CD14-positive monocyte (primary cell): ENCODE measurements around the gene KRTAP5-8. TPM values are rescaled to one million over a fixed set of nuclear protein-coding genes. Genes with fewer than 3 reads are reported as not detected.
"Not testable (repeated sequence)": the region's sequence is repeated elsewhere in the genome, so short reads cannot be mapped to it uniquely, and the experiment has no call there.

Source experiments
- DNase-seq, 3 donors: peaks; one replicate each; pipeline ENCODE4 v3.0.0-alpha.2; 2011 to 2022
- H2AFZ ChIP-seq: 2 replicates; pipeline ENCODE4 v1.6.0; 2012; ENCODE audit warnings: mild to moderate bottlenecking, low read depth, low read length, inconsistent platforms; ENCODE audit not compliant: insufficient read depth, poor library complexity, severe bottlenecking
- H3K27ac ChIP-seq, 2 donors: 1 replicate in 1 of 2; 2 replicates in 1 of 2; pipeline ENCODE4 v1.5.1; 2012 to 2013; ENCODE audit warnings: low read length in 2 of 2, control low read depth in 1 of 2, inconsistent platforms in 1 of 2, low read depth in 1 of 2, mild to moderate bottlenecking in 1 of 2
- H3K27me3 ChIP-seq, 2 donors: one replicate each; pipeline versions ENCODE4 v1.6.0 to v1.6.1; 2011 to 2013; ENCODE audit warnings: low read length in 2 of 2; ENCODE audit not compliant: control insufficient read depth in 2 of 2, insufficient read depth in 2 of 2
- H3K36me3 ChIP-seq, 2 donors: replicated peaks in 1 of 2; 1 replicate in 1 of 2; 2 replicates in 1 of 2; pipeline versions ENCODE4 v1.5.1 to v1.6.1; 2012 to 2013; ENCODE audit warnings: low read length in 2 of 2, control low read depth in 1 of 2, inconsistent platforms in 1 of 2, mild to moderate bottlenecking in 1 of 2; ENCODE audit not compliant: insufficient read depth in 2 of 2, control insufficient read depth in 1 of 2
- H3K4me1 ChIP-seq, 2 donors: 1 replicate in 1 of 2; 2 replicates in 1 of 2; pipeline versions ENCODE4 v1.5.1 to v1.6.1; 2012 to 2013; ENCODE audit warnings: low read length in 2 of 2, control low read depth in 1 of 2, inconsistent platforms in 1 of 2, mild to moderate bottlenecking in 1 of 2, moderate library complexity in 1 of 2; ENCODE audit not compliant: insufficient read depth in 2 of 2, control insufficient read depth in 1 of 2
- H3K4me2 ChIP-seq: replicated peaks from 2 replicates; pipeline ENCODE3; 2012; ENCODE audit warnings: low read length, moderate library complexity, mild to moderate bottlenecking; ENCODE audit not compliant: poor library complexity, severe bottlenecking; ENCODE audit errors: extremely low read depth
- H3K4me3 ChIP-seq, 3 experiments: fragments of 200-600 bp in 1 of 3; sonication (generic) in 1 of 3; replicated peaks in 1 of 3; 1 replicate in 2 of 3; 2 replicates in 1 of 3; pipeline ENCODE4 v1.5.1; 2011 to 2013; ENCODE audit warnings: low read length in 3 of 3, mild to moderate bottlenecking in 3 of 3, control low read depth in 2 of 3, low read depth in 2 of 3, inconsistent platforms in 1 of 3, moderate library complexity in 1 of 3
- H3K79me2 ChIP-seq: 2 replicates; pipeline ENCODE4 v1.6.0; 2012; ENCODE audit warnings: mild to moderate bottlenecking, control low read depth, inconsistent platforms, low read length, moderate library complexity; ENCODE audit not compliant: insufficient read depth
- H3K9ac ChIP-seq: 2 replicates; pipeline ENCODE4 v1.6.0; 2017; ENCODE audit warnings: low read length, mild to moderate bottlenecking; ENCODE audit not compliant: insufficient read depth, poor library complexity, severe bottlenecking
- H3K9me3 ChIP-seq, 2 donors: replicated peaks in 1 of 2; 1 replicate in 1 of 2; 2 replicates in 1 of 2; pipeline versions ENCODE4 v1.5.1 to v1.6.1; 2012 to 2013; ENCODE audit warnings: low read length in 2 of 2, control low read depth in 1 of 2; ENCODE audit not compliant: control insufficient read depth in 1 of 2, insufficient read depth in 1 of 2
- H4K20me1 ChIP-seq: 2 replicates; pipeline ENCODE4 v1.6.0; 2012; ENCODE audit warnings: mild to moderate bottlenecking, low read length, control low read depth, moderate library complexity; ENCODE audit not compliant: insufficient read depth
- H3K27ac Mint-ChIP-seq, 7 donors: one replicate each; pipeline ENCODE4 v1.8.0; 2020; ENCODE audit warnings: mild to moderate bottlenecking in 7 of 7, mixed read lengths in 7 of 7, moderate library complexity in 6 of 7, inconsistent platforms in 2 of 7
- H3K27me3 Mint-ChIP-seq, 3 donors: one replicate each; pipeline ENCODE4 v1.8.0; 2021 to 2022; ENCODE audit warnings: low read depth in 3 of 3, mild to moderate bottlenecking in 3 of 3, mixed read lengths in 3 of 3, moderate library complexity in 3 of 3, inconsistent platforms in 1 of 3
- H3K36me3 Mint-ChIP-seq, 2 donors: one replicate each; pipeline ENCODE4 v1.8.0; 2020; ENCODE audit warnings: mixed read lengths in 2 of 2, inconsistent platforms in 1 of 2, mild to moderate bottlenecking in 1 of 2
- H3K4me1 Mint-ChIP-seq: one replicate; pipeline ENCODE4 v1.8.0; 2020; ENCODE audit warnings: mild to moderate bottlenecking, mixed read lengths
- H3K4me3 Mint-ChIP-seq, 2 donors: one replicate each; pipeline ENCODE4 v1.8.0; 2020; ENCODE audit warnings: mild to moderate bottlenecking in 2 of 2, mixed read lengths in 2 of 2, moderate library complexity in 1 of 2
- H3K9me3 Mint-ChIP-seq, 7 donors: one replicate each; pipeline ENCODE4 v1.8.0; 2020 to 2022; ENCODE audit warnings: mixed read lengths in 7 of 7, mild to moderate bottlenecking in 6 of 7, moderate library complexity in 6 of 7, inconsistent platforms in 2 of 7
- CTCF ChIP-seq: fragments of 200-600 bp; IDR thresholded peaks from one replicate; pipeline ENCODE4 v1.8.0; 2022; ENCODE audit warnings: antibody characterized with exemption, mild to moderate bottlenecking
- WGBS: methylation state at CpG from one replicate; pipeline ENCODE4 v1.1.5; 2013; ENCODE audit warnings: missing lambda C conversion rate; ENCODE audit not compliant: insufficient coverage; 5-methylcytosine and 5-hydroxymethylcytosine counted together
- intact Hi-C, 2 donors: fragments of 100-400 bp; cut with micrococcal nuclease; formaldehyde crosslinking; loops; one replicate each; pipeline versions ENCODE4 v1.15.0 to v1.15.1; 2023
- polyA plus RNA-seq, 3 donors: library from polyadenylated mRNA; depleted of rRNA in 1 of 3; unstranded in 2 of 3; stranded (reverse) in 1 of 3; fragments of 300-500 nt in 2 of 3; fragments of >200 nt in 1 of 3; fragmentation: Illumina TruSeq in 2 of 3; gene quantifications; 1 replicate in 2 of 3; 2 replicates in 1 of 3; pipeline ENCODE4 v1.2.3, GENCODE V29; 2012 to 2021

Gene KRTAP5-8
- polyA plus RNA-seq, 3 donors = 0.08 TPM; not detected in 2

GRCh38 chr11:71568704-71569349 lies 31.0 kb downstream of the KRTAP5-8 start:
- Histone ChIP-seq H3K4me2 (no peak overlapping the region), H2AFZ (no peak overlapping the region), H3K4me1 (no peaks in the 10 kb centered on the region), H3K9ac (no peak overlapping the region), H3K4me3 (no peak overlapping the region), H3K79me2 (no peaks in the 10 kb centered on the region), H3K27me3 (peaks cover 0 to 3% of the 10 kb centered on the region in 2 donors), H3K27ac (no peak overlapping the region), H3K9me3 (no peaks in the 10 kb centered on the region), H4K20me1 (no peaks in the 10 kb centered on the region), H3K36me3 (no peaks in the 10 kb centered on the region)
- no peak for DNase-seq
- Mint-ChIP-seq H3K4me1 (no peaks in the 10 kb centered on the region), H3K27ac (no peak overlapping the region), H3K36me3 (no peaks in the 10 kb centered on the region), H3K27me3 (peaks cover 6 to 16% (median 13%) of the 10 kb centered on the region in 3 donors), H3K9me3 (peaks cover 0 to under 1% (median 0%) of the 10 kb centered on the region in 7 donors), H3K4me3 (no peak overlapping the region)
- WGBS = 88% methylated on average over 6 of the region's 8 CpGs
- no peak for TF ChIP-seq CTCF
- intact Hi-C loops = no loop called here

GRCh38 chr11:71571101-71571850 lies 33.5 kb downstream of the KRTAP5-8 start:
- DNase-seq, H3K4me3 Mint-ChIP-seq, H3K4me1 ChIP-seq, H3K27ac Mint-ChIP-seq, H3K4me1 Mint-ChIP-seq, H3K79me2 ChIP-seq, H2AFZ ChIP-seq, H3K27ac ChIP-seq, H3K27me3 ChIP-seq, H3K9me3 Mint-ChIP-seq, H3K9me3 ChIP-seq, H3K36me3 ChIP-seq, H3K9ac ChIP-seq, H3K27me3 Mint-ChIP-seq, H3K4me2 ChIP-seq, H4K20me1 ChIP-seq, intact Hi-C loops, H3K36me3 Mint-ChIP-seq, H3K4me3 ChIP-seq: not testable (repeated sequence)
- 90% methylated on average over 27 of the region's 39 CpGs for WGBS
